HuH-7.5 (cell line): Measurements from ENCODE around the gene OR6C76.

Experiments
- DNase-seq: peaks from one replicate; pipeline ENCODE4 v3.0.0; 2011; ENCODE audit warnings: low spot score

Gene OR6C76

DNA sequence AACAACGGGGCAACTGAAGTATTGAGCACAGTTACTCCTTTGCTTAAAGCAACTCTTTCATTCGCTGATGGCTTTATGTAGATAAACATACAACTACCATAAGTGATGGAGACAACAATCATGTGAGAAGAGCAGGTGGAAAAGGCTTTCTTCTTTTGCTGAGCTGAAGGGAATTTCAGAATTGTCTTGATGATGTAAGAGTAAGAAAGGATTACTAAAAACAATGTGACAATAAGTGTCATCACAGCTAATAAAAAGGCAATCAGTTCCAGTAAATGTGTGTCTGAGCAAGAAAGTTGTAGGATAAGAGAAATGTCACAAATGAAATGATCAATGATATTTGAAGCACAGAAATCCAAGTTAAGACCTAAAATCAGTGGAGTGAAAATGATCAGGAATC, 43.2 kb downstream of the OR6C76 start:
- no peak for DNase-seq

DNA sequence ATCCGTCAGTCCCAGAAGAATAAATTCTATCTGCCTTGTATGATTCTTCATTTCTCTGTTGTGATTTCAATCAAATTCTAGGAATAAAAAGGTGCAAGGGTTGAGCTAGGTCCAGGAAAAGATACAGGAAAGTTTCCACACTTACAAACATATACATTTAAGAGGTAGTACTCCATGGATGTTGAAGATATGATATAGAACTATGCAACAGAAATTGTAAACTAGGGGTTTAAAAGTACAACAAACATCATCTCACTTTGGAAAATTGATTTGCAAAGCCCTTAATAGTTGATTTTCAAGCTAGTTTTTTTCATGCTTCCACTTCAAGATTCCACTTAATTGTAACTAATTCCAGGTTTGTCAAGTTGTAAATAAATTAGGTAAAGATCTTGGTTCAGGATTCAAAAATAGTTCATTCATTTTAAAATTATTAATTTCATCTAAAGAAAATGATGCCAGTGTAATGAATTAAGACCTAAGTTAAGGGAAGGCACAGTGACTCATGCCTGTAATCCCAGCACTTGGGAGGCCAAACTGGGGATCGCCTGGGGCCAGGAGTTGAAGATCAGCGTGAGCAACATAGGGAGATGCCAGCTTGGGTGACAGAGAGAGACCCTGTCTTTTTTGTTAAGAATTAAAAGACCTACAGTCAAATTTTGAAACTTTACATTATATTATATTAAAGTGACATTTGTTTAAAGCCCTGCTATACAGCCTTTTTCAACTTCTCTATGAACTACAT, 44.2 kb downstream of the OR6C76 start, which contains the start of gene OR6C70:
Gene OR6C70, minus strand, starts transcription at position 51 of the 742 bp plus-strand sequence. Its CDS starts 0 bp downstream, at position 51.
- DNase-seq = no peak

DNA sequence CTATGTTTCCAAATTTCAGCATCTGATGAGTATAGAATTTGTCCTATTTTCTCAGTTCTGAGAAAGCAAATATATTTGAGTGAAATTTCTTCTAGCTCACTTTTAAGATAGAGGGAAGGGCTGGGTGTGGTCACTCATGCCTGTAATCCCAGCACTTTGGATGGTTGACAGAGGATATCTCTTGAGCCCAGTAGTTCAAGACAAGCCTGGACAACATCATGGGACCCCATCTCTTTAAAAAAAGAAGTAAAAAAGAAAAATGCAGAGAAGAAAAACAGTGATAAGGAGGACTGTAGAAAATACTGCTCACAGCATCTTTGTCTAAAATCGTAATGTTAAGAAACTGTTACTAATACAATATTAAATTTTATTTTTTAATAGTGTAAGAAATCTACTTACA, 46.2 kb downstream of the OR6C76 start:
- DNase-seq = no peak
